GM18498 (cell line): ENCODE results near the gene GID8.

Source experiments
- ATAC-seq: cut with Tn5 transposase; IDR thresholded peaks from one replicate; pipeline ENCODE4 v1.9.1; 2021; ENCODE audit warnings: mild to moderate bottlenecking, moderate library complexity; ENCODE audit not compliant: unreplicated experiment

Gene GID8

GRCh38 chr20:62902926-62903615 is 34.9 kb upstream of the GID8 start:
- ATAC-seq, result no peak

- no peak for ATAC-seq
Measured at GRCh38 chr20:62905536-62906117, 32.3 kb upstream of the GID8 start.

GRCh38 chr20:62906209-62906608 is 31.7 kb upstream of the GID8 start:
- ATAC-seq, result no peak

- no peak for ATAC-seq
Measured at GRCh38 chr20:62906647-62907375, 31.1 kb upstream of the GID8 start.

- no peak for ATAC-seq
Measured at GRCh38 chr20:62907384-62908317, 30.3 kb upstream of the GID8 start.

- ATAC-seq, result no peak
Measured at GRCh38 chr20:62908971-62909791, 28.8 kb upstream of the GID8 start.

GRCh38 chr20:62910217-62910766 is 27.7 kb upstream of the GID8 start:
- ATAC-seq, result no peak

- ATAC-seq, result no peak
Measured at GRCh38 chr20:62910777-62911497, 27.0 kb upstream of the GID8 start.

- ATAC-seq, result no peak
Measured at GRCh38 chr20:62911701-62912280, 26.2 kb upstream of the GID8 start.

- no peak for ATAC-seq
Measured at GRCh38 chr20:62913043-62913630, 24.8 kb upstream of the GID8 start.

- no peak for ATAC-seq
Measured at GRCh38 chr20:62914436-62914835, 23.5 kb upstream of the GID8 start.

GRCh38 chr20:62914970-62915457 is 22.9 kb upstream of the GID8 start:
- no peak for ATAC-seq

- ATAC-seq, result no peak
Measured at GRCh38 chr20:62916703-62917476, 21.1 kb upstream of the GID8 start.

- ATAC-seq, result no peak
Measured at GRCh38 chr20:62917720-62918119, 20.2 kb upstream of the GID8 start.

- no peak for ATAC-seq
Measured at GRCh38 chr20:62918147-62918546, 19.8 kb upstream of the GID8 start.

- ATAC-seq, result peak; percentile 49
Measured at GRCh38 chr20:62918831-62919230, 19.1 kb upstream of the GID8 start.

- no peak for ATAC-seq
Measured at GRCh38 chr20:62920039-62920645, 17.8 kb upstream of the GID8 start.
